H1 (cell line): ENCODE measurements around the gene QSOX2.

Source experiments
- EP300 ChIP-seq, 2 experiments: IDR thresholded peaks; 1 replicate in 1 of 2; 2 replicates in 1 of 2; pipeline ENCODE4 v1.6.1; 2011 to 2012; ENCODE audit warnings: low read depth in 2 of 2, low read length in 2 of 2, mild to moderate bottlenecking in 2 of 2, borderline replicate concordance in 1 of 2, inconsistent platforms in 1 of 2, moderate library complexity in 1 of 2
- FOSL1 ChIP-seq: IDR thresholded peaks from 2 replicates; pipeline ENCODE4 v1.6.1; 2011; ENCODE audit warnings: mild to moderate bottlenecking, low read depth, low read length, moderate library complexity; ENCODE audit not compliant: insufficient read depth
- JUND ChIP-seq: IDR thresholded peaks from 2 replicates; pipeline ENCODE4 v1.6.1; 2011; ENCODE audit warnings: mild to moderate bottlenecking, improper control_type of control experiment, low read length
- POLR2AphosphoS5 ChIP-seq: IDR thresholded peaks from 2 replicates; pipeline ENCODE4 v1.6.1; 2011; ENCODE audit warnings: low read depth, low read length
- SUZ12 ChIP-seq: fragments of 200-600 bp; sonication (generic); IDR thresholded peaks from 2 replicates; pipeline ENCODE4 v1.6.1; 2012; ENCODE audit warnings: mild to moderate bottlenecking, inconsistent platforms, low read length, moderate library complexity, mixed read lengths
- TAF1 ChIP-seq: IDR thresholded peaks from 2 replicates; pipeline ENCODE4 v1.6.1; 2011; ENCODE audit warnings: mild to moderate bottlenecking, low read depth, low read length

DNA sequence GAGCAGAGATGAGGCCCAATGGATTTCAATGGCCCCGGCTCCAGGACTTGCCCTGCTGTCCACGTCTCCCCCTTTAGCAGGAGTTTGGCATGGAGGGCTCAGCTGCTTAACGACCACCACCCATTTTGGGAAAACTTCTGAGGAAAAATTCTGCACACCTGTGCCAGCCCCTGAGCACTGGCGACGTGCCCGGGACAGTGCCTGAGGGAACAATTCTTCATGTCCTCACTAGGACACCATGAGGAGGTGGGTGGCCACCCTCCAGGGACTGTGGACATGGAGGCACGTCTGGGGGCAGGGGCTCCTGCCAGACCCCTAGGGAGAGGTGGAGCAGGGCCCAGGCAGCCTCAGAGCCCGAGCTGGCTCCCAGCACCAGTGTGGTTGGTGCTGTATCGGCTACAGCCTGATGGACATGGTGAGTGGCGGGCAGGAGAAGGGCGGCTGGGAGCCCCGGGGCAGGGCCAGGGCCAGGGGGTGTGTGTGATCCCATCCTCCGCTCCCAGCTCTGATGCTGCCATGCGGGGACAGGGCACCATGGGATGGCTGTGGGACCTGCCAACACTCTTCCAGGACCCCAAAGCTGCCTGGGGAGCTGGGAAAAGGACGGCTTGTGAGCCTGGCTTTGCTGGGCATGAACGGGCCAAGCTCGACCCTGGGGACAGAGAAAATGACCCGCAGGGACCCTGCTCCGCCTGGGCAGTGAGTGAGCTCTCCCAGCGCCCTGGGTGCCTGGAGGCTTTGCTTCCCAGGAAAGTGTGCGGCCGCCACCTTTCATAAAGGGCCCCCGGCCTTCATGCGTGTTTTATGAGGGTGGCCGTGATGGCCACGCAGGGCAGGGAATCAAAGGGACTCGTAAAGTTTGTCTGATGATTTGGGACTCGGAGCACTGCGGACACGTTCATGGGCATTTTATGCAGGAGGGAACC, 3.6 kb upstream of the QSOX2 start:
- TF ChIP-seq POLR2AphosphoS5 (no peak), EP300 (IDR thresholded peaks at IDR 0.05; ENCODE audit: borderline replicate concordance in 1 of 2, low read depth in 2 of 2, low read length in 2 of 2) (no peak), TAF1 (no peak), JUND (no peak), SUZ12 (no peak), FOSL1 (no peak)
